Chondrocyte (in vitro differentiated cells): ENCODE measurements around the gene IL1RAPL1. TPM values are rescaled to one million over a fixed set of nuclear protein-coding genes. Genes with fewer than 3 reads are reported as not detected.

Experiments
- DNase-seq: peaks from one replicate; pipeline ENCODE4 v3.0.0; 2021; ENCODE audit warnings: mixed read lengths, low spot score
- H3K27ac Mint-ChIP-seq: one replicate; pipeline ENCODE4 v1.8.0; 2021; ENCODE audit warnings: mild to moderate bottlenecking, moderate library complexity, mixed read lengths; ENCODE audit not compliant: unreplicated experiment
- H3K27me3 Mint-ChIP-seq: 2 replicates; pipeline ENCODE4 v1.8.0; 2021; ENCODE audit warnings: low read depth, mixed read lengths
- H3K36me3 Mint-ChIP-seq: 2 replicates; pipeline ENCODE4 v1.8.0; 2021; ENCODE audit warnings: low read depth, mixed read lengths
- H3K4me1 Mint-ChIP-seq: 2 replicates; pipeline ENCODE4 v1.8.0; 2021; ENCODE audit warnings: low read depth, mild to moderate bottlenecking, mixed read lengths
- H3K4me3 Mint-ChIP-seq: one replicate; pipeline ENCODE4 v1.8.0; 2021; ENCODE audit warnings: mild to moderate bottlenecking, moderate library complexity, mixed read lengths; ENCODE audit not compliant: unreplicated experiment
- H3K9me3 Mint-ChIP-seq: 2 replicates; pipeline ENCODE4 v1.8.0; 2021; ENCODE audit warnings: low read depth, mixed read lengths
- CTCF ChIP-seq: fragments of 200-600 bp; sonication (generic); IDR thresholded peaks from 2 replicates; pipeline ENCODE4 v1.5.0; 2021; ENCODE audit warnings: antibody characterized with exemption, mild to moderate bottlenecking, moderate library complexity
- total RNA-seq: library from RNA; stranded (reverse); gene quantifications from 3 replicates; pipeline ENCODE4 v1.2.1, GENCODE V29; 2021

Gene IL1RAPL1
- total RNA-seq, 1 donor from 2014 or later: not detected

GRCh38 chrX:29257521-29257920 is 670.3 kb downstream of the IL1RAPL1 start:
- no peak for DNase-seq
- Mint-ChIP-seq H3K4me1 (peaks cover 16% of the 10 kb centered on the region), H3K9me3 (no peaks in the 10 kb centered on the region), H3K27me3 (no peaks in the 10 kb centered on the region), H3K4me3 (no peak overlapping the region), H3K36me3 (no peaks in the 10 kb centered on the region), H3K27ac (no peak overlapping the region)
- TF ChIP-seq CTCF: no peak

GRCh38 chrX:29269390-29269789 is 682.1 kb downstream of the IL1RAPL1 start:
- H3K9me3 Mint-ChIP-seq: peaks cover 5% of the 10 kb centered on the region
- H3K27ac Mint-ChIP-seq: no peak overlapping the region
- TF ChIP-seq CTCF: no peak
- H3K4me1 Mint-ChIP-seq: no peaks in the 10 kb centered on the region
- no peaks in the 10 kb centered on the region for H3K36me3 Mint-ChIP-seq
- H3K4me3 Mint-ChIP-seq: no peak overlapping the region
- H3K27me3 Mint-ChIP-seq: no peaks in the 10 kb centered on the region
- DNase-seq: no peak

GRCh38 chrX:29274517-29274916 is 687.3 kb downstream of the IL1RAPL1 start:
- Mint-ChIP-seq H3K36me3 (no peaks in the 10 kb centered on the region), H3K9me3 (peaks cover 7% of the 10 kb centered on the region), H3K27me3 (peaks cover 3% of the 10 kb centered on the region), H3K27ac (no peak overlapping the region), H3K4me1 (no peaks in the 10 kb centered on the region), H3K4me3 (no peak overlapping the region)
- DNase-seq: no peak
- no peak for TF ChIP-seq CTCF

GRCh38 chrX:29275928-29276327 is 688.7 kb downstream of the IL1RAPL1 start:
- DNase-seq: no peak
- H3K4me3 Mint-ChIP-seq: no peak overlapping the region
- H3K9me3 Mint-ChIP-seq: peaks cover 6% of the 10 kb centered on the region
- H3K27me3 Mint-ChIP-seq: peaks cover 3% of the 10 kb centered on the region
- no peaks in the 10 kb centered on the region for H3K4me1 Mint-ChIP-seq
- H3K27ac Mint-ChIP-seq: no peak overlapping the region
- no peaks in the 10 kb centered on the region for H3K36me3 Mint-ChIP-seq
- no peak for TF ChIP-seq CTCF

- Mint-ChIP-seq H3K27me3 (no peaks in the 10 kb centered on the region), H3K27ac (no peak overlapping the region), H3K9me3 (peaks cover 7% of the 10 kb centered on the region), H3K36me3 (no peaks in the 10 kb centered on the region), H3K4me1 (no peaks in the 10 kb centered on the region), H3K4me3 (no peak overlapping the region)
- DNase-seq: no peak
- TF ChIP-seq CTCF: no peak
These were observed 694.0 kb downstream of the IL1RAPL1 start for GRCh38 chrX:29281078-29281742.
